ENCODE results near the gene ASPN.

The ASPN gene

GRCh38 chr9:92508018-92508820 lies 25.9 kb upstream of the ASPN start:
- no peak for TF ChIP-seq CTCF (IDR thresholded peaks at IDR 0.05; ENCODE audit: insufficient read depth, low read length, missing control alignments)
- POLR2A ChIA-PET = interaction anchor here (1.0 kb wide), 1 partner anchor 9 kb away, joined by 3 read pairs; no protein-coding TSS in a partner anchor

GRCh38 chr9:92507496-92507895 lies 25.2 kb upstream of the ASPN start:
- CTCF ChIA-PET = interaction anchor here (1.1 to 2.9 kb wide), 2 partner anchors 11 to 127 kb away, joined by 5 to 8 read pairs; no protein-coding TSS in a partner anchor
- POLR2A ChIA-PET = no interaction called here
- no peak for TF ChIP-seq CTCF (IDR thresholded peaks at IDR 0.05; ENCODE audit: insufficient read depth, low read length, missing control alignments)
- no peak overlapping the region for H3K4me3 ChIP-seq (ENCODE audit: low read depth, low read length)
- DNase-seq (ENCODE audit: low read depth, low spot score) = no peak

More at GRCh38 chr9:92508018-92508820, 25.9 kb upstream of the ASPN start:
- DNase-seq (ENCODE audit: low read depth, low spot score) = no peak
- CTCF ChIA-PET = interaction anchor here (1.1 to 2.9 kb wide), 2 partner anchors 11 to 126 kb away, joined by 5 to 8 read pairs; no protein-coding TSS in a partner anchor
- no peak overlapping the region for H3K4me3 ChIP-seq (ENCODE audit: low read depth, low read length)

- ChIA-PET POLR2A (no interaction called here), CTCF (interaction anchor here (1.1 to 2.9 kb wide), 2 partner anchors 12 to 127 kb away, joined by 5 to 8 read pairs; no protein-coding TSS in a partner anchor)
- TF ChIP-seq CTCF (IDR thresholded peaks at IDR 0.05; ENCODE audit: insufficient read depth, low read length, missing control alignments) = no peak
- no peak overlapping the region for H3K4me3 ChIP-seq (ENCODE audit: low read depth, low read length)
- no peak for DNase-seq (ENCODE audit: low read depth, low spot score)
Measured at GRCh38 chr9:92507005-92507404, 24.7 kb upstream of the ASPN start.

- peak overlapping the region; percentile 19; the same call in 1 of the 2 replicates for H3K4me3 ChIP-seq (ENCODE audit: low read depth, low read length)
- no peak for TF ChIP-seq CTCF (IDR thresholded peaks at IDR 0.05; ENCODE audit: insufficient read depth, low read length, missing control alignments)
- ChIA-PET POLR2A (interaction anchor here (1.0 kb wide), 1 partner anchor 101 kb away, joined by 3 read pairs; no protein-coding TSS in a partner anchor), CTCF (interaction anchor here (2.4 to 2.9 kb wide), 2 partner anchors 11 to 128 kb away, joined by 8 to 10 read pairs; no protein-coding TSS in a partner anchor)
- peak; percentile 90 for DNase-seq (ENCODE audit: low read depth, low spot score)
Measured at GRCh38 chr9:92506184-92506857, 24.0 kb upstream of the ASPN start.

- no peak for TF ChIP-seq CTCF (IDR thresholded peaks at IDR 0.05; ENCODE audit: insufficient read depth, low read length, missing control alignments)
- CTCF ChIA-PET = interaction anchor here (0.6 to 2.4 kb wide), 2 partner anchors 9 to 38 kb away, joined by 3 to 10 read pairs; no protein-coding TSS in a partner anchor
- DNase-seq (ENCODE audit: low read depth, low spot score) = no peak
- no peak overlapping the region for H3K4me3 ChIP-seq (ENCODE audit: low read depth, low read length)
- POLR2A ChIA-PET = no interaction called here
Measured at GRCh38 chr9:92504881-92505280, 22.6 kb upstream of the ASPN start.

- no peak for DNase-seq (ENCODE audit: low read depth, low spot score)
- CTCF ChIA-PET = interaction anchor here (1.1 to 2.8 kb wide), 3 partner anchors 11 to 131 kb away, joined by 3 to 7 read pairs (median 7); no protein-coding TSS in a partner anchor
- POLR2A ChIA-PET = no interaction called here
- H3K4me3 ChIP-seq (ENCODE audit: low read depth, low read length) = no peak overlapping the region
- TF ChIP-seq CTCF (IDR thresholded peaks at IDR 0.05; ENCODE audit: insufficient read depth, low read length, missing control alignments) = no peak
Measured at GRCh38 chr9:92503156-92503555, 20.9 kb upstream of the ASPN start.
